GM08714 (cell line): ENCODE measurements around the gene MPRIP.
"Not testable (repeated sequence)": the region's sequence is repeated elsewhere in the genome, so short reads cannot be mapped to it uniquely, and the experiment has no call there.

ENCODE experiments used
- H3K4me3 ChIP-seq: fragments of 200-500 bp; sonication (Bioruptor generic); 2 replicates; pipeline ENCODE4 v1.5.1; 2014; ENCODE audit warnings: mild to moderate bottlenecking, low read length, inconsistent platforms
- ZNF274 ChIP-seq: IDR thresholded peaks from 2 replicates; pipeline ENCODE4 v1.6.1; 2012; ENCODE audit warnings: mild to moderate bottlenecking, low read depth, low read length

MPRIP gene

GRCh38 chr17:17013828-17014747 lies 28.2 kb upstream of the MPRIP start:
- not testable (repeated sequence) for H3K4me3 ChIP-seq

- not testable (repeated sequence) for H3K4me3 ChIP-seq
Measured at GRCh38 chr17:17014748-17015124, 27.5 kb upstream of the MPRIP start.

- no peak overlapping the region for H3K4me3 ChIP-seq
- no peak for TF ChIP-seq ZNF274
Measured at GRCh38 chr17:17015230-17015629, 27.0 kb upstream of the MPRIP start.

GRCh38 chr17:17016199-17017197 lies 25.8 kb upstream of the MPRIP start:
- not testable (repeated sequence) for H3K4me3 ChIP-seq

- TF ChIP-seq ZNF274, result no peak
- H3K4me3 ChIP-seq, result no peak overlapping the region
Measured at GRCh38 chr17:17017343-17018014, 24.8 kb upstream of the MPRIP start.

- TF ChIP-seq ZNF274, result no peak
Measured at GRCh38 chr17:17018021-17018441, 24.2 kb upstream of the MPRIP start.

GRCh38 chr17:17018612-17019429 lies 23.4 kb upstream of the MPRIP start:
- H3K4me3 ChIP-seq, result no peak overlapping the region
- TF ChIP-seq ZNF274, result no peak

More at GRCh38 chr17:17018021-17018441, 24.2 kb upstream of the MPRIP start:
- no peak overlapping the region for H3K4me3 ChIP-seq

- no peak for TF ChIP-seq ZNF274
Measured at GRCh38 chr17:17019430-17019762, 22.9 kb upstream of the MPRIP start.

GRCh38 chr17:17019891-17020456 lies 22.3 kb upstream of the MPRIP start:
- no peak for TF ChIP-seq ZNF274
- no peak overlapping the region for H3K4me3 ChIP-seq

More at GRCh38 chr17:17019430-17019762, 22.9 kb upstream of the MPRIP start:
- H3K4me3 ChIP-seq, result no peak overlapping the region

GRCh38 chr17:17020821-17021193 lies 21.4 kb upstream of the MPRIP start:
- TF ChIP-seq ZNF274, result no peak
- H3K4me3 ChIP-seq, result no peak overlapping the region

- no peak for TF ChIP-seq ZNF274
- H3K4me3 ChIP-seq, result no peak overlapping the region
Measured at GRCh38 chr17:17021194-17021863, 20.9 kb upstream of the MPRIP start.

- TF ChIP-seq ZNF274, result no peak
- H3K4me3 ChIP-seq, result no peak overlapping the region
Measured at GRCh38 chr17:17022011-17022410, 20.2 kb upstream of the MPRIP start.

- no peak overlapping the region for H3K4me3 ChIP-seq
- no peak for TF ChIP-seq ZNF274
Measured at GRCh38 chr17:17022456-17022855, 19.8 kb upstream of the MPRIP start.
